ENCODE measurements around the gene ASXL3.

- TF ChIP-seq, protein P1, sequence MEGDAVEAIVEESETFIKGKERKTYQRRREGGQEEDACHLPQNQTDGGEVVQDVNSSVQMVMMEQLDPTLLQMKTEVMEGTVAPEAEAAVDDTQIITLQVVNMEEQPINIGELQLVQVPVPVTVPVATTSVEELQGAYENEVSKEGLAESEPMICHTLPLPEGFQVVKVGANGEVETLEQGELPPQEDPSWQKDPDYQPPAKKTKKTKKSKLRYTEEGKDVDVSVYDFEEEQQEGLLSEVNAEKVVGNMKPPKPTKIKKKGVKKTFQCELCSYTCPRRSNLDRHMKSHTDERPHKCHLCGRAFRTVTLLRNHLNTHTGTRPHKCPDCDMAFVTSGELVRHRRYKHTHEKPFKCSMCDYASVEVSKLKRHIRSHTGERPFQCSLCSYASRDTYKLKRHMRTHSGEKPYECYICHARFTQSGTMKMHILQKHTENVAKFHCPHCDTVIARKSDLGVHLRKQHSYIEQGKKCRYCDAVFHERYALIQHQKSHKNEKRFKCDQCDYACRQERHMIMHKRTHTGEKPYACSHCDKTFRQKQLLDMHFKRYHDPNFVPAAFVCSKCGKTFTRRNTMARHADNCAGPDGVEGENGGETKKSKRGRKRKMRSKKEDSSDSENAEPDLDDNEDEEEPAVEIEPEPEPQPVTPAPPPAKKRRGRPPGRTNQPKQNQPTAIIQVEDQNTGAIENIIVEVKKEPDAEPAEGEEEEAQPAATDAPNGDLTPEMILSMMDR (IDR thresholded peaks at IDR 0.05; ENCODE audit: insufficient read depth, low read length), result no peak
- no peak for TF ChIP-seq GABPA (IDR thresholded peaks at IDR 0.05; ENCODE audit: low read depth)
Measured at GRCh38 chr18:33706391-33706790, 128.4 kb downstream of the ASXL3 start.
